Activated gamma-delta T cell treated with Interleukin-2 at 50 U/mL for 16 hours (primary cell): ENCODE data around the gene ADAMTS16.

Source experiments
- DNase-seq: peaks from one replicate; pipeline ENCODE4 v3.0.0-alpha.2; 2020

The ADAMTS16 gene

DNA sequence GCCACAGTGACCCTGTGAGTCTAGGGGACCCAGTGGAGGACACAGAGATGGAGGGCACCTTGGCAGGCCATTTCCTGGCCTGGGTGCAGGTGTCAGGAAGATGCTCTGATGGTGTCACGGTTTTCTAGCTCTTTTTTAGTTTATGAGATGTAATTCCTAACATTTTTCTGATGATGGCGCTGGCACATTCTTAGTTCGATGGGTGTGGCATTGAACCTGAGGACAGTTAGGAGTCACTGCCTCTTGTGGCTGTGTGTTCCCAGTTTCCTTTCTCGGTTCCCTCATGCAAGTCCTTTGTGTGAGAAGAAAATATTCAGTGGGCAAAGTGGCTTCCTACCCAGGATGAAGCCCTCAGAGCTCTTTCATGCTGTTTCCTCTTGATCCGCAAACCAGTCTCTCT is 152.9 kb downstream of the ADAMTS16 start:
- DNase-seq = no peak

DNA sequence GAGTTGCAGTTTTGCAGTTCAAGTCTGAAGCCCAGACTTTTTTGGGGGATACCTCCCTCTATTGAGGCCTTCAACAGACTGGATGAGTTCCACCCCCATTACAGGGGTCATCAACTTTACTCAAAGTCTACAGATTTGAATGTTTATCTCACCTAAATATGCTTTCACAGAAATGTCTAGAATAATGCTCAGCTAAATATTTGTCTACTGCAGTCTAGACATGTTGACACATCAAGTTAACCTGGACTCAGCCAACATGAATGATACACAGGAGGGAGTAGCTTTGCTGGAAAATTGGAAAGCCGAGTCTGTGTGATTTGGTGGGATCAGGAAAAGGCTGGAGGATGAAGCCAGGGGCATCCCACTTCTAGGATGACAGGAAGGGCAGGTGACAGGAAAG is 154.3 kb downstream of the ADAMTS16 start:
- no peak for DNase-seq

DNA sequence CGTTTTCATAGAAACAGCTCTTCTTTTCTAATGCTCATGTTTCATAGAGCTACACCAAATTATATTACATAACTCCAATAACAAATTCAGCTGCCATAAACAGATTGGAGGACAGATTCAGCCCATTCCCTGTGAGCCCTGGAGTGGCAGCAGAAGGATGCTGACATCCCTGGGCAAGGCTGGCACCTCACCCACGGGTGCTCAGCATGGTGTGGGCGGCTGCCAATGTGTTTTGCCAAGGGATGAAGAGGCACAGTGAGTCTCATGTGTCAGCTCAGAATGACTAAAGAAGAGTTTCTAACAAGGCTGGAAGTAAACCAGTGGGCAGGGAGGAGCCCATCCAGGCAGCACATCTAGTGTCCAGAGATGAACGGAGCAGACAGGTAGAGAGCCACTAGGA is 155.2 kb downstream of the ADAMTS16 start:
- DNase-seq = no peak

DNA sequence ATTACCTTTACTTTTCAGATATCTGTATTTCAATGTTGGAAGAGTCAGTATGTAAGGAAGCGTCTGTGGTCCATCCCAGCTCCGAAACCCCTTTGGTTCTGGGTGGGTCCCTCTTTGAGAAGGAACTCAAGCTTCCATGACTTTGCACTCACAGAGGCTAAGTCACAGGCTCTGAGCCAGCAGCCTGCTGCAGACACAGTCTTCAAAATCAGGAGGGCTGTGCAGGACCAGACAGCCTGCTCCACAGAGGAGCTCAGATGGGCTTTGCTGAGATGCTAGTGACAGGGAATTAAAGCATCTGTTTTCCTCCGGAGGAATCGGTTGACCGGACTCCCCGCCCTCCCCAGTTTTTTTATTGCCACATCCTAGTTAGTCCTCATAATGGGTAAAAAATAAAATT is 155.9 kb downstream of the ADAMTS16 start:
- DNase-seq = no peak

DNA sequence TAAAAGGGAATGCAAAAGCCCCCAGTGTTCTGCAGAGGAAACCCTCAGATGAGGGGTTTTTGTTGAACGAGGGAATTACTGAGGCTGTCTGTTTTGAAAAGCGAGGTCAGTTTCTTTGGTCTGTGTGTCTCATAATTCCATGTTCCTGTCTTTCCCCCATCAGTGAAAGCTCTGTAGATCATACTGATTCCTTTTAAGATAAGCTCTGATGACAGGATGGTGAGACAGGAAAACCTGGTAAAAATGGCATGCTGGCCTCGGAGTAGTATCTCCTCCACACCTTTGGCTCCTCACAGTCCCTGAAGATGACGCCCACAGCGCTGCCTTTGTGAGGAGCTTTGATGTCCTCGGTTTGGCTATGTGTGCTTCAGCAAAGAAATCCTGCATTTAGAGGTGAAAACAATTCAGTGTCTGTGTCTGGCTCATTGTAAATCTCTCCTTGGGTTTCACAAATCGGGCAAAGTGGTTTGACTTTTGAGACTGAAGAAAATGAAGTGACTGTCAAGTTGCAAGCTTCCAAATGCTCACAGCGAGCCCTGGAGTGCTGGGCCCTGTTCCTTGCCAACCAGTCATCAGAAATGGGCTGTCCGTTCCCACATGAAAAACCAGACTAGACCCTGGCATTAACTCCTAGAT is 157.4 kb downstream of the ADAMTS16 start:
- no peak for DNase-seq

DNA sequence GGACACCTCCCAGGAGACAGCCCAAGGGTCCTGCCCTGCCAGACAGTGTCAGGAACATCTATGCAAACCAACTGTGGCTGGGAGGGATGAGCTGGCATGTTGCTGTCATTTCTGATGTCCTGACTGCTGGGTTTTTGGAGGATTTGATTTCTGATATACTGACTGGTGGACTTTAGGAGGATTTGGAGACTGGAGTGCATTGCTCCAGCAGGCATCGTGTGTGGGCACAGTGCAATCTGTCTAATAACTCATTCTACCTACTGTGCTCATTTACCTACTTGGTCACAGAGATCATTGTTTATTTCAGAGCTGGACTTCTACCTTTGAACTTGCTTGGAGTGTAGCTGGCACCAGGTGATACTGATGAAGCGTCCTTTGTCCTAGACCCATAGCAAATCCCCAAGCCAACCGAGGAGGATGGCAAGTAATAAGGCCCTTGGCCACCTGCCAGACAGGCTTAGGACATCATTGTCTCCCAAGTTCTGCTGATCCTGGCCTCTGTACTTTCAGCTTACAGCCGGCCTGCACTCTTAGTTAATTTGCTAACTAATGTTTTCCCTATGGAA is 158.0 kb downstream of the ADAMTS16 start:
- DNase-seq = no peak

DNA sequence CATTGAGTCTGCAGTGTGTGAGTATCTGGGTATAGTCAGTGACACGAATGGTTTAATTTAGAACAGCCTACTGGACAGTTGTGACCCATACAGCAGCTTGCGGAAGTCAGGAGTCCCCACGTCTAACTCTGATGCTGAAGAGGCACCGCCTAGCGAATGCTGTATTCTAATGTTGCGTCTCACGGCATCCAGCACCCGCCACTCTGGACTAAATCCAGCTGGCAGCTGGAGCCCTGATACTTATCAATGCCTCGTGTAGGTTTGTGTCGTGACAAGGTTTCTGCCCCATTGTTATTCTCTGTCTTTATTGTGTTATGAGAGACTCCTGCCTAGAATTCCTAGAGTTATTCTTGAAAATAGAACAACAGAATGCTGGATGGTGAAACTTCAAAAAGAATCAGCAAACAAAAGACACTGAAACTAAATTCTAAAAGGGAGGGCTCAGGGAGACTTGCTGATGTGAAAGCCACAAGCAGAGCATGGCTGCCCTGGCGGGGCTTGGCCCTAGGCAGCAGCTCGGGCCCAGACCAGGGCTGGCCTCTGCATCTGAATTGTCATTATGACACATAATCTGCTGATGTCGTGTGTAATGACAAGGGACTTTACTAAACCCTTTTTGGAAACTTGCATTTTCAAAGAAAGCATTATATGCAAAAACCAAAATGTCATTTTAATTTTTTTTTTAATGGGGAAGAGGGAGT is 158.9 kb downstream of the ADAMTS16 start:
- DNase-seq = no peak

DNA sequence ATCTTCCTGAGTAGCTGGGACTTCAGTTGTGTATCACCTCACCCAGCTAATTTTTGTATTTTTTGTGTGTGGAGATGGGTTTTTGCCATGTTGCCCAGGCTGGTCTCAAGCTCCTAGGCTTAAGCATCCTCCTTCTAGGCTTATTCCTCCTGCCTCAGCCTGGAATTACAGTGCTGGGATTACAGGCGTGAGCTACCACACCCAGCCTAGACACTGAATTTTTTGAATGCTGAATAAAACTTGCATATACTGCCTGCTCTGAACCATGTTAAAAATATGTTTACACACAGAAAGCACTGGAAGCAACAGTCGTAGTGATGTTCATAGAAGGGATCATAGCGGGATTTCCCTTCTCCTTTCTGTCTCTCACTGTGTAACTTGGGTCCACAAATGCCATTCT is 161.0 kb downstream of the ADAMTS16 start:
- DNase-seq = no peak

DNA sequence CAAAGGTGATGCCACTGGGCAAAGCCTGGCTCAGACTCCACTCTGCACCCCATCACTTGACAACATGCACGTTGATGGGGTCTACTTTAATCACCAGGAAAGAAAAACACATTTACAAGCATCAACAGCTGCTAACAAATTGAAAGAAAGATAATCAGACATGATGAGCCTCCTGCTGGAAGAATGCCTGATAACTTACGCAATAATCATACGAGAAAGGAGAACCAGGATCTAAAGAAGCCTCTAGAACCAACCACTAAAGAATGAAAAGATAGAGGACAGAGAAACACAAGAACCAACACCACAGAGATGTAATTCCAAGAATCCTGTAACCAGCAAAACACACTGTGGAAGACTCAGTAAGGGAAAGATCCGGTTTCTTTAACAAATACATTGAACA is 162.1 kb downstream of the ADAMTS16 start:
- no peak for DNase-seq

DNA sequence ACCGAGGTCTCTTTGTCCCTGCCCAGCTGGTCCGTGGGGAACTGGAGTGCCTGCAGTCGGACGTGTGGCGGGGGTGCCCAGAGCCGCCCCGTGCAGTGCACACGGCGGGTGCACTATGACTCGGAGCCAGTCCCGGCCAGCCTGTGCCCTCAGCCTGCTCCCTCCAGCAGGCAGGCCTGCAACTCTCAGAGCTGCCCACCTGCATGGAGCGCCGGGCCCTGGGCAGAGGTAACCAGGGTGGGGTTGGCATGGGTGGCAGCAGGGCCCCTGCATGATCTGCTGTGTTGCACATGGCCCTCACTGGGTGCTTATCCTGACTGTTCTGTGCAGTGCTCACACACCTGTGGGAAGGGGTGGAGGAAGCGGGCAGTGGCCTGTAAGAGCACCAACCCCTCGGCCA is 163.1 kb downstream of the ADAMTS16 start:
- DNase-seq = no peak

DNA sequence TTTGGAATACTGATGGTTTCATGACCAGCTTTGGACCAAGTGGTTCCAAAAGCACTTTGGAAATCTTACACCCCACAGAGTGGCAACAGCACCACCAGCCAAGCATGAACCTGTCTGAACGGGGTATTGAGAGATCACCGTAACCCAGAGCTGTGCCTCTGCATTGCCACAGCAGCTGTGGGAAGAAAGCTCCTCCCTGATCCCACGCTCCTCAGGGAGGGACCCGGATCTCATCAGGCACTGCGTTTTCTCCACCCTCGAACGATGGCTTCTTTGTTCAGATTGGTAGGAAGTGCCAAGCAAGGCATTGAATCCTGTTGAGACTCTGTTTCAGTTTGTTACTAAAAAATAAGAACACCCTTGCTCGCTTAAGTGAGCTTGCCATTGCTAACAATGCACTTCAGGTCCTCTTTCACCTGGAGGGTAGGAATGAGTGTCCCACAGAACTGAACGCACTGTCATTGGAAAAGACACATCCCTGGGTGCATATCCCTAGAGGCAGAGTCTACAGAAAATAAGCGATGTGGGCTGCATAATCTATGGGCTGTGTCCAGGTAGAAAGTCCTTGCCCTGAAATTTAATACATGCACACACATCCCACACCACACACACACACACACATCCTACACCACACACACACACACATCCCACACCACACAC is 164.4 kb downstream of the ADAMTS16 start:
- DNase-seq = no peak

DNA sequence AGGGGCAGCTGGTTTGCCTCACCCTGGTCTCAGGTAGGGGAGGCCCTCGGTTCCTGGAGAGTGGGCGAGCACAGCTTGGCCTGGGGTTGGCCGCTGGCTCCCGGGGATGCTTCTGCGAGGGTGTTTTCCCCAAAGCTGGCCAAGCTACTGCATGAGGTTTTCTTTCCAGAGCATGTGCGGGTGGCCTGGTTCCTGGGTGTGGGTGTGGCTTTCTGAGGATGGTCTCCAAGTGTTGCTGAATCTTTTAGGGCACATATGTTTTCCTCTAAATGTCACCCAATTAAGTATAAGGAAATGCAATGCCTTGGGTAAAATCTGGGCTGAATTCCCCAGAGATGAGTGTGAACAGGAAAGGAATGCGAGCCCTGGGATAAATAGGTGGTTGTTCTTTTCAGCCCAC is 166.6 kb downstream of the ADAMTS16 start:
- no peak for DNase-seq

DNA sequence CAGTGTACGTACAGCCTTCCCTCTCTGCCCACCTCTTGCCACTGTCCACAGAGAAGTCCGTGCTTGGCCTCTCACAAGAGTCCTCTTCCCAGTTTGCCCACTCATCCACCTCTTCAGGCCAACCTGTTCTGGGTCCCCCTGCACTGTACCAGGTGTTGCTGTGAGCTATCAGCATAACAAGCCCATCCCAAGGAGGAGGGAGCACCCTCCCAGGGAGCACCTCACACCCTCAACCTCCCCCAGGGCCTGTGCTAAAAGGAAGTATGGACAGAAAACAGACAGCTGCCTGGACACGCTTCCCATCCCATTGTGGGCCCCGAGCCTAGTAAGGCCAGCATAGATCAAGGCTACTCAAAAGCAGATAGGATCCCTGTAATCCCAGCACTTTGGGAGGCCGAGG is 168.2 kb downstream of the ADAMTS16 start:
- DNase-seq = no peak

DNA sequence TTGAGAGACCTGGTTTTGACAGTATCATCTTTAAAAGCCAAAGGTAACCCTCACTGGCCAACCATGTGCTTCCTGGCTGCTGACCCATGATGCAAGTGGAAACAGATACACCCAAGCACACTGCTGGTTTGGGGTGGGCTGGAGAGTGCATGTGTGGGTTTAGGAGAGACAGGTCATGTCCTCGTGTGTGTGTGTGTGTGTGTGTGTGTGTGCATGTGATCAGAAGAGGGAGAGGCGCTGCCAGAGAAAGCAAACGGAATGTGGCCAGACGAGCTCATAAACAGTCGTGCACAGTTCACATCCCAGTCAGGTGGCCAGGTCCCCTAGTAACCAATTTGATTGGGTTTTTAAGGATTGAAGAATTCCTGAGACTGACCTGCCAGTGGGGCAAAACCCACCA is 169.5 kb downstream of the ADAMTS16 start:
- no peak for DNase-seq

DNA sequence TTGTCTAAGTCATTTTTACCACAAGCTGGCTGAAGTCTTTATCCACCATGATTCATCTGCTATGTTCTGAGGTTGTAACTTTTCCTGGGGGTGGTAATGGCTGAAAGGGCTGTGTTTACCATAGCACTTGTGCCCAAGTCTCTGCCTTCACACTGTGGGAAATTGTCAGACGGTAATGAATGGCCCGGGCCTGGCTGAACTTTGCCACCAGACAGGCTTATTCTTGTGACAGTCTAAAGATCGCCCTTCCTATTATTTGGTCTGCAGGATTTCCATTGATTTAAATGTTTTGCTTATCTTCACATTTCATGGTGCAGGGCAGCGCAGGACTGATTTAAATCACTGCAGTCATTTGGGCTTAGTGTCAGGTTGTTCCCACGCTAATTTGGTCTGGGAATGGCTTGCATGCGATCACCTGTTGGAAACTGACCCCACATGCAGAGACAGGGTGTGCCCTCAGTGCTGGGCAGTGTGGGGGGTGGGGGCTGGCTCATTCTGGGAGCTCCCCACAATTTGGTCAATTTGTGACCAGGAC is 173.0 kb downstream of the ADAMTS16 start:
- DNase-seq = no peak

DNA sequence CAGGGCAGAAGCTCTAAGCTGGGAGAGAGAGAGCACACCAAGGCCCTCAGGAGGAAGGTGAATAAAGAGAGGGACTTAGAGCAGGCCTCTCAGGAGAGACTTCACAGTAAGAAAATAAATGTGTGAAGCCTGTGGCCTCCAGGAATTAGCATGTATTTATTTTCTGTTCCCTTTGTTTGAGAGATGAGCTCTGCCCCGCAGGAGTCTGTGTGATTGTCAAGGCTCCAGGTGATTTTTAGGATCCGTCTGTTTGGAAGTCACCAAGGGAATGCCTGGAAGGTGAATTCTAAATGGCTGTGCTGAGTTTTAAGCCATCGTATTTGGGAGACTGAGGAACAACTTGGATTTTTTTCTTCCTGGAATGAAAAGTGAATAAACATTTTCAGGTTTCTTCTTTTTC is 174.0 kb downstream of the ADAMTS16 start:
- no peak for DNase-seq

DNA sequence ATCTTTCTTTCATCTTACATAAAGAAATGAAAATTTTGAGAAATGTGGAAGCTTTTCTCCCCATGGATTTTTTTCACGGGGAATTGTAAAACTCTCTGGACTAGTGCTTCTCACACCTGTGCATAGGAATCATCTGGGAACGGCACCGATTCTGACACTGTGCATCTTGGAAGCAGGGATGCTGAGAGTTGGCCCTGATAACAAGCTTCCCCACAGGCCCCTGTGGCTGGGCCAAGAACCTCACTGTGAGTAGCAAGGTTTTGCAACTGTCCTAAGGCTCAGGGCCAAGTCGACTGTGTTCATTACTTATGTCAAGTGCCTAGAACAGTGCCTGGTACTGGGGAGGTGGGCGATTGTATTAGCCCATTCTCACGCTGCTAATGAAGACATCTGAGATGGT is 174.5 kb downstream of the ADAMTS16 start:
- no peak for DNase-seq

DNA sequence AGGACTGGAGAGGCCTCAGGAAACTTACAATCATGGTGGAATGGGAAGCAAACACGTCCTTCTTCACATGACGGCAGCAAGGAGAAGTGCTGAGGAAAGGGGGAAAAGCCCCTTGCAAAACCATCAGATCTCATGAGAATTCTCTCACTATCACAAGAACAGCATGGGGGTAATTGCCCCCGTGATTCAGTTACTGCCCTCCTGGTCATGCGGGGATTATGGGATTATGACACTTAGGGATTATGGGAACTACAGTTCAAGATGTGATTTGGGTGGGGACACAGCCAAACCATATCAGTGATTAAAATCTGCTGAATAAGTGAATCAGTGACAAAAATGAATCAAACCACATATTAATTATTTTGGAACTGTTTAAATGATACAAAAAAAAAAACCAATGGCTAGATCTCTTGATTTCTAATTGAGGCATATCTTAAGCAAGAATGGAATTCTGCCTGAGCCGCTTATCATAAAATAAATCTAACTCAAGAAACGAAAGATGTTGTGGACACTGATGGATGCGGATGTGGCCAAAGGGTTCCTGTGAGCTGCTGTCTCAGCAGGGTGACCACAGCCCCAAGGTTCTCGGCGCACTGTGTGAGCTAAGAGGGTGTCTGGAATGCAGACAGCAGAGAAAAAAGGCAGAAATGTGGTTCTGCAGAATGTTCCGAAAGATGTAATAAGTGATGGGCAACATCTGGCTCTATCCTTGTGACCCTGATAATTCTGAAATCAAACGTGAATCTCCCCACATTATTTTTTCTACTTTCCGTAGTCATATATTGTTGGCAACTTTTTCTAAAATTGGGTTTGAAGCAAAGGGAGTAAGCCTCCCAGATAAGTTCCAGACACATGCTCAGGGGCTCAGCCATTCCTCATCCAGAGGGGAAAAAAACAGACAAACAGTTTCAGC is 175.2 kb downstream of the ADAMTS16 start:
- no peak for DNase-seq

DNA sequence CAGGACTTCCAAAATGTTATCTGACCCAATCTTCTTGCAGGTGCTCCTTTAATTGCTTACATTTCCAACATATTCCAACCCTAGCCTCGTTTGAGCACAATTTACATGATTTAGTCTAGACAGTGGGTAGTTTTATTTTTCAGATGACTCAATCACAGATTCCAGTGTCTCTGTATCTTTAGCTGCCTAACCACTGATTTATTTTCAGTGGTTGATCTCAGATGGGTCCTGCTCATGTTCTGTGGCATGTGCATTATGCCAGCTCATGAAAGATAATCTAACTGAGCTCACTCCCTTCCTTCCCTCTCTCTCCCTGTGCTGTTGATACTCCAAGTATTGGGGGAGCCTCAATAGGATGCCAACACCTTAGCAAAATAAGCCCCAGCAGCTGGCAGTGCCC is 176.2 kb downstream of the ADAMTS16 start:
- DNase-seq = no peak

DNA sequence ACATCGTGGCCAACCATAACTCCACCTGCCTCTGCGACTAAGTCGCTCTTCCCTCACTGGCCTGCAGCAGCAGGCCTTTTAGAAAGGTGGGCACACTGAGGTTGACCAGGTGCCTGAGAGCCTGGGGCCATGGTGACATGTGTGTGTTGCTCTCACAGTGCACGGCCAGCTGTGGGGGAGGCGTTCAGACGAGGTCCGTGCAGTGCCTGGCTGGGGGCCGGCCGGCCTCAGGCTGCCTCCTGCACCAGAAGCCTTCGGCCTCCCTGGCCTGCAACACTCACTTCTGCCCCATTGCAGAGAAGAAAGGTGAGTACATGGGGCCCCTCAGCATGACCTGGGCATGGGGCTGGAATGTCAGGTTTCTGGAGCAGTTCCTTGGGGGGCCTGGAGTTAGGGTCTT is 177.8 kb downstream of the ADAMTS16 start:
- DNase-seq = no peak

DNA sequence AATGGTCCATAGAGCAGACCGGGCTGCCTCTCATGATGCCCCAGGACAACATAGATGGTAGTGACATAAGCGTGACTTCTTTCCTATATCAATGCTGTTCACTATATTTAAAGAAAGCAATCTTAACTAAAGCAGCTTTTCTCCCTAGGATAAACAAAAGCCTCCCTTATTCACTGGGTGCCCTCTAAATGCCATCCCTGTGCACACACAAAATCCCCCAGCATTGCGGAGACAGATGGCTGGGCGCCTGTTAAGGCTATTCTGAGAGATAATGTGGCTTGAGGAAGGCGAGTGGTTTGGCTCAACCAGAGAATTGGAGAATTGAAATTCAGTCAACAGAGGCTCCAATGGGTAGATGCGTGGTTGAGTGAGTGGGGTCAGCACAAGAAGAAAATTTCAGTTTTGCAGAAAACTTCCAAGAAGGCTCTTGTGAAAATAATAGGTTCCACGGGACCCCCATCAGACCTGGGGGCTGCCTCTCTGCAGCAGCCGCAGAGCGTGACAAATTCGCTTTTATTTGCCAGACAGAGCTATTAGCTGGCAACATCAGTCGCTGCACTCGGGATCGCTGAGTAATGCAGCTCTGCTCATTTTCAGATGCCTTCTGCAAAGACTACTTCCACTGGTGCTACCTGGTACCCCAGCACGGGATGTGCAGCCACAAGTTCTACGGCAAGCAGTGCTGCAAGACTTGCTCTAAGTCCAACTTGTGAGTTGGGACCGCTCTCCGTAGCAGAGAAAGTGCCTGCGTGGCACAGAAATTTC is 178.5 kb downstream of the ADAMTS16 start:
- no peak for DNase-seq
